Measurements from ENCODE around the gene CHAC2.

Gene CHAC2

DNA sequence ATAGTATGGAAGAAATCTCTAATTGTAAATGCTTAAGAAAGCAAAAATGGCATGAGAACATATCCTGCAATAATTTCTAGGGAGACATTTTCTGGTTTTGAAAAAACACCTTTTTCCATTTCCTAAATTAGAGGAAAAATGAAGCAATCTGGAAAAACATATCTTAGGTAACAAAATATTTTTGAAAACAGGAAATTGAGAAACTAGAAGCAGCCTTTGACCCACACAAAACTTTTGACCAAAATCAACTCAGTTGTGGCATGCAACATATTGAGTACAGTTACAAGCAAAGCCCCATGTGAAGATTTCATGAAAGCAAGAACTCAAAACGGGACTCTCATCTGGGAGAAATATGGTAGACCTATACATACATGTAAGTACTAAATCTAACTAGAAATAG is 28.6 kb upstream of the CHAC2 start:
- in situ Hi-C loops (cut with HindIII; ENCODE audit: low sequenced_read_pairs) = no loop called here
- H3K4me3 ChIP-seq (ENCODE audit: low read depth, low read length) = no peak overlapping the region

DNA sequence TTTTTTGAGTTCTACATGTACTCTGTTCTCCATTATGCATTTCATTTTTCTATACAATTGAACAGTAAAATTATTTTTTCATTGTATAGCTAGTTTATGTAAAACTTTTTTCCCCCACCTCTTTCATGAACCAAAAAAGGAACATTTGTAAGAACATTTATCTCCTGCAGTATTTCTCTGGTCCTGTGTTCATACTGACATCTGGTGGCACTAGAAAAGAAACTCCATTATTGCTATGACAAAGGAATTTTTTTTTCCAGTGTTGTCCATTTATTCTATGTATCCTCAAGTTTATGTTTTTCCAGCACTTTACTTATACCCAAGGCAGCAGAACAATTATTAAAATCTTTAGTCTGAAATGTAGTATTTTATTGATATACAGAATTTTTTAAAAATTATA is 27.4 kb upstream of the CHAC2 start:
- in situ Hi-C loops (cut with HindIII; ENCODE audit: low sequenced_read_pairs) = no loop called here
- DNase-seq (ENCODE audit: low read depth) = peak; percentile 37

More for the DNA sequence above, 28.6 kb upstream of the CHAC2 start:
- DNase-seq (ENCODE audit: low read depth) = no peak
- TF ChIP-seq, protein P1, sequence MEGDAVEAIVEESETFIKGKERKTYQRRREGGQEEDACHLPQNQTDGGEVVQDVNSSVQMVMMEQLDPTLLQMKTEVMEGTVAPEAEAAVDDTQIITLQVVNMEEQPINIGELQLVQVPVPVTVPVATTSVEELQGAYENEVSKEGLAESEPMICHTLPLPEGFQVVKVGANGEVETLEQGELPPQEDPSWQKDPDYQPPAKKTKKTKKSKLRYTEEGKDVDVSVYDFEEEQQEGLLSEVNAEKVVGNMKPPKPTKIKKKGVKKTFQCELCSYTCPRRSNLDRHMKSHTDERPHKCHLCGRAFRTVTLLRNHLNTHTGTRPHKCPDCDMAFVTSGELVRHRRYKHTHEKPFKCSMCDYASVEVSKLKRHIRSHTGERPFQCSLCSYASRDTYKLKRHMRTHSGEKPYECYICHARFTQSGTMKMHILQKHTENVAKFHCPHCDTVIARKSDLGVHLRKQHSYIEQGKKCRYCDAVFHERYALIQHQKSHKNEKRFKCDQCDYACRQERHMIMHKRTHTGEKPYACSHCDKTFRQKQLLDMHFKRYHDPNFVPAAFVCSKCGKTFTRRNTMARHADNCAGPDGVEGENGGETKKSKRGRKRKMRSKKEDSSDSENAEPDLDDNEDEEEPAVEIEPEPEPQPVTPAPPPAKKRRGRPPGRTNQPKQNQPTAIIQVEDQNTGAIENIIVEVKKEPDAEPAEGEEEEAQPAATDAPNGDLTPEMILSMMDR (IDR thresholded peaks at IDR 0.05; ENCODE audit: low read depth, low read length, missing control alignments) = no peak

DNA sequence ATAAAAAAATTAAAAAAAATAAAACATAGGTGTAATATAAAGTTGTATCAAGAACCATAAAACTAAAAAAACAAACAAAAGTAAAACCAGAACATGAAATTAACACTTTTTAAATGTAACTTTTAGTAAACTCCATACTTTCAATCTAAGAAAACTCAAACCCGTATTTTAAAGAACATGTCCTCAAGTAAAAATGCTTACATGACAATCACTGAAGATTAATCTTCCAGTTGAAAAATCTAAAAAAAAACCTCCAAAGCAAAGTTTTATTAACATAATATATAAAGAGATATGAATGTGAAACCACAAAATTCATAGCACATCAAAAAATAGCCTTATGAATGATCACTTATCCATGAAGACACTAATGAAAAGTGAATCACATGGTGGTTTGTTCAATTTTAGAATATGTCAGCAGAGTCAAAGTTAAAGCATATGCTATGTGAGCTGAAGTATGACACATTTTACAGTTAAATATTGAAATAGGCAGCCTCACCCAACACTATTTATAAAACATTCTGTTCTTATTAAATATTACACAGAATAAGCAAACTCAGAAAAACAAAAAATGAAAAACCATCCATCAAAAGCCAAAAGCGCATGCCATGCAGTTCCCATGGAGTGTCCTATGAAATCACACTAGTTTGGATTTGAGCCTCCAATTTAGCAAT is 23.1 kb upstream of the CHAC2 start:
- TF ChIP-seq, protein P1 (IDR thresholded peaks at IDR 0.05; ENCODE audit: low read depth, low read length, missing control alignments) = no peak
- in situ Hi-C loops (cut with HindIII; ENCODE audit: low sequenced_read_pairs) = no loop called here
- no peak for DNase-seq (ENCODE audit: low read depth)
- no peak overlapping the region for H3K4me3 ChIP-seq (ENCODE audit: low read depth, low read length)

More for the DNA sequence above, 27.4 kb upstream of the CHAC2 start:
- TF ChIP-seq, protein P1 (IDR thresholded peaks at IDR 0.05; ENCODE audit: low read depth, low read length, missing control alignments) = peak; percentile 36
- H3K4me3 ChIP-seq (ENCODE audit: low read depth, low read length) = no peak overlapping the region

DNA sequence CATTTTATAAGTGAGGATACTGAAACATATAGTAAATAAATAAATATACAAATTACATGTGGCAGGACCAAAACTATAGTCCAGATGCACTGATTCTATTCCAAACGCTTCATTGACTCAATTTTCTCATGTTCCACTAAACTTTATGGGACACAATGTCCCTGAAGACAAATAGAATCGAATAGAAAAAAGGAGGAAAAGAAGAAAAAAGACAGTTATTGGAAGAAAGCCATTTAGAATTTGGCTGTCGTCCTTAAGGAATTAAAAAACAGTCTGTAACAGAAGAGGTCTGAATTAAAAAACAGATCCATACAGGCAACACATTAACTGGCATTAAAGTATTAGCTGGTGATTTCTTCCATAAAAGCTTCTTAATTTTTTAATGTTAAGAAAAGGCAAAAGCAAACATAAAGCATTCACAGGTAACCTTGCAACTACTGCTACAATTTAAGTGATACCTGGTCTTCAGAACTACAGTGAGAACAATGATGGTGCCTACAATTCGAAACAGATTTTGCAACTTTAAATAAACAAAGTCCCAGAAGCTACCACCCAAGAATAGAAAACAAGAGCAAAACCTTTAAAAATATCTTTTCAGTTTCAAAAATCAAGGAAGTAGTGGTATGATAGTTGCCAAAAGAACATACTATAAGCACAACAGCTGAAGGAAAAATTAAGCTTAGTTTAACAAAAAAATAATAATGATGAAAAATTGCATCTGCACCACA is 17.4 kb upstream of the CHAC2 start:
- DNase-seq (ENCODE audit: low read depth) = no peak
- TF ChIP-seq, protein P1 (IDR thresholded peaks at IDR 0.05; ENCODE audit: low read depth, low read length, missing control alignments) = no peak
- in situ Hi-C loops (cut with HindIII; ENCODE audit: low sequenced_read_pairs) = no loop called here
- no peak overlapping the region for H3K4me3 ChIP-seq (ENCODE audit: low read depth, low read length)

DNA sequence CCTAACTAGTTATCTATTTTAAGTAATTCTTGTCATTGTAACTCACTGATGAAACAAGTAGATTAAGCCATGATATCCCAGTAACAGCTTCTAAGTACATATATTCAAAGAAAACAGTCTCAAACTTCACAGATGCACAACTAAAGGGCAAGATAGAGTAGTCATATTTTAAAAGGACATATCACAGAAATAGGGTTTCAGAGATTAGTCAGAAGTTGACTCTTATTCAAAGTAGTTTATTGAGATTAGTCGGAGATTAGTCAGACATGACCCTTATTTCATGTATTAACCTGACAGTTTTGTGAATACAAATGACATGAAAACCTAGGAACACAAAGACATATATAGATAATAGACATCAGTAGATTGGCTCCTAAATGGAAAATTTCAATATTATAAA is 15.9 kb upstream of the CHAC2 start:
- H3K4me3 ChIP-seq (ENCODE audit: low read depth, low read length) = no peak overlapping the region
- in situ Hi-C loops (cut with HindIII; ENCODE audit: low sequenced_read_pairs) = no loop called here
- no peak for DNase-seq (ENCODE audit: low read depth)
- TF ChIP-seq, protein P1 (IDR thresholded peaks at IDR 0.05; ENCODE audit: low read depth, low read length, missing control alignments) = no peak

DNA sequence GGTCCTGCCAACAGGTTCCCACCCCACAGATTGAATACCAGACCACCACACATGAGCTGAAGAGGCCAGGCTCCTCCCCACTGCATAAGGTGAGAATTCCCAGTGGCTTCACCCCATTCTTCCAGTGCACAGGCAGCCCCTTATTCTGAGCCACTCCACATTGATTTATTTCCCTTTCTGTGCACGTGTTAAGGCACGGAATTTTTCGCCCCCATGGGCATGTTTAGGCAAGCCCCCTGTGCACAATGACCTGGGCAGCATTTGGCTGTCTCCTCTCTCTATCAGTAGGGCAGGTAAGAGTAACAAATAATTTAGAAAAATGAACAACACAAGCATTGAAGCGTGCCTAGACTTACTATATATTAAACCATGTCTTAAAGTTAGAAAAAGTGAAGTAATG is 15.2 kb upstream of the CHAC2 start:
- TF ChIP-seq, protein P1 (IDR thresholded peaks at IDR 0.05; ENCODE audit: low read depth, low read length, missing control alignments) = no peak
- no peak for DNase-seq (ENCODE audit: low read depth)
- no peak overlapping the region for H3K4me3 ChIP-seq (ENCODE audit: low read depth, low read length)
- in situ Hi-C loops (cut with HindIII; ENCODE audit: low sequenced_read_pairs) = no loop called here

All from astrocyte of the cerebellum (primary cell).